RWPE2 (cell line): ENCODE results near the gene EGFLAM.
"Not testable (repeated sequence)": the region's sequence is repeated elsewhere in the genome, so short reads cannot be mapped to it uniquely, and the experiment has no call there.

Experiments used
- ATAC-seq: fragments of 200-7000 bp; cut with Tn5 transposase; 3 replicates; pipeline ENCODE4 v1.9.1; 2021; ENCODE audit warnings: low read depth
- DNase-seq: peaks from one replicate; pipeline ENCODE4 v3.0.0-alpha.2; 2020; ENCODE audit warnings: low spot score
- H3K27ac ChIP-seq: fragments of 450-650 bp; 2 replicates; pipeline ENCODE4 v1.5.1; 2017; ENCODE audit warnings: mild to moderate bottlenecking; ENCODE audit not compliant: poor library complexity, severe bottlenecking
- H3K27me3 ChIP-seq: fragments of 250-450 bp; sonication (Bioruptor Pico); 2 replicates; pipeline ENCODE4 v1.5.1; 2021; ENCODE audit warnings: mild to moderate bottlenecking, moderate library complexity; ENCODE audit not compliant: insufficient read depth, poor library complexity, severe bottlenecking
- H3K36me3 ChIP-seq: fragments of 250-450 bp; sonication (Bioruptor Pico); 2 replicates; pipeline ENCODE4 v1.5.1; 2020; ENCODE audit warnings: low read depth, mild to moderate bottlenecking, moderate library complexity
- H3K4me1 ChIP-seq: fragments of 250-450 bp; sonication (Bioruptor Pico); 2 replicates; pipeline ENCODE4 v1.5.1; 2021; ENCODE audit warnings: mild to moderate bottlenecking, moderate library complexity; ENCODE audit not compliant: insufficient read depth, poor library complexity, severe bottlenecking
- H3K4me3 ChIP-seq: fragments of 250-450 bp; sonication (Bioruptor Pico); 2 replicates; pipeline ENCODE4 v1.5.1; 2021; ENCODE audit warnings: mild to moderate bottlenecking, moderate library complexity; ENCODE audit not compliant: severe bottlenecking
- H3K9me3 ChIP-seq: fragments of 250-450 bp; sonication (Bioruptor Pico); 2 replicates; pipeline ENCODE4 v1.5.1; 2021; ENCODE audit warnings: mild to moderate bottlenecking, moderate library complexity; ENCODE audit not compliant: severe bottlenecking
- CTCF ChIP-seq: fragments of 450-650 bp; IDR thresholded peaks from one replicate; pipeline ENCODE4 v1.5.1; 2017; ENCODE audit warnings: mild to moderate bottlenecking, moderate library complexity; ENCODE audit not compliant: poor library complexity, severe bottlenecking

Gene EGFLAM

GRCh38 chr5:38413696-38414095 lies 155.3 kb downstream of the EGFLAM start:
- Histone ChIP-seq H3K27ac (no peak overlapping the region), H3K9me3 (no peaks in the 10 kb centered on the region), H3K4me3 (no peak overlapping the region), H3K27me3 (no peaks in the 10 kb centered on the region), H3K4me1 (no peaks in the 10 kb centered on the region), H3K36me3 (no peaks in the 10 kb centered on the region)
- no peak for ATAC-seq
- no peak for TF ChIP-seq CTCF
- DNase-seq, result no peak

GRCh38 chr5:38414348-38414747 lies 156.0 kb downstream of the EGFLAM start:
- H3K27me3 ChIP-seq, result no peaks in the 10 kb centered on the region
- no peaks in the 10 kb centered on the region for H3K36me3 ChIP-seq
- ATAC-seq (no peak), DNase-seq (no peak)
- H3K4me3 ChIP-seq, result no peak overlapping the region
- TF ChIP-seq CTCF, result no peak
- no peaks in the 10 kb centered on the region for H3K4me1 ChIP-seq
- H3K9me3 ChIP-seq, result no peaks in the 10 kb centered on the region
- no peak overlapping the region for H3K27ac ChIP-seq

- DNase-seq, H3K9me3 ChIP-seq, ATAC-seq, H3K4me3 ChIP-seq, H3K27me3 ChIP-seq, H3K36me3 ChIP-seq, H3K27ac ChIP-seq, H3K4me1 ChIP-seq: not testable (repeated sequence)
These were observed 157.4 kb downstream of the EGFLAM start for GRCh38 chr5:38415772-38416171.

GRCh38 chr5:38417658-38418017 lies 159.3 kb downstream of the EGFLAM start:
- H3K27me3 ChIP-seq, result no peaks in the 10 kb centered on the region
- no peaks in the 10 kb centered on the region for H3K9me3 ChIP-seq
- no peak overlapping the region for H3K4me3 ChIP-seq
- ATAC-seq, result no peak
- H3K27ac ChIP-seq, result no peak overlapping the region
- H3K4me1 ChIP-seq, result no peaks in the 10 kb centered on the region
- H3K36me3 ChIP-seq, result no peaks in the 10 kb centered on the region
- no peak for DNase-seq
- TF ChIP-seq CTCF, result no peak

GRCh38 chr5:38420246-38420645 lies 161.9 kb downstream of the EGFLAM start:
- H3K27ac ChIP-seq, result no peak overlapping the region
- no peak for DNase-seq
- no peak overlapping the region for H3K4me3 ChIP-seq
- H3K4me1 ChIP-seq, result no peaks in the 10 kb centered on the region
- no peak for TF ChIP-seq CTCF
- no peaks in the 10 kb centered on the region for H3K36me3 ChIP-seq
- H3K27me3 ChIP-seq, result no peaks in the 10 kb centered on the region
- ATAC-seq, result no peak
- H3K9me3 ChIP-seq, result no peaks in the 10 kb centered on the region
